Psoas muscle (tissue), 8 donors: ENCODE data around the gene PEF1. TPM values are rescaled to one million over a fixed set of nuclear protein-coding genes. Genes with fewer than 3 reads are reported as not detected.

ENCODE experiments used
- ATAC-seq, 4 donors: fragments of 200-7000 bp; cut with Tn5 transposase; one replicate each; pipeline ENCODE4 v1.9.1; 2020; ENCODE audit warnings: moderate library complexity in 3 of 4, mild to moderate bottlenecking in 2 of 4
- DNase-seq, 2 donors: peaks; one replicate each; pipeline ENCODE4 v3.0.0-alpha.2; 2020
- H3K27ac ChIP-seq: fragments of 200-600 bp; one replicate; pipeline ENCODE4 v1.8.0; 2022
- H3K27me3 ChIP-seq, 3 donors: fragments of 200-600 bp in 1 of 3; one replicate each; pipeline versions ENCODE4 v1.6.1 to v1.8.0; 2013 to 2022; ENCODE audit warnings: low read length in 2 of 3, mild to moderate bottlenecking in 2 of 3, moderate library complexity in 1 of 3; ENCODE audit not compliant: insufficient read depth in 3 of 3
- H3K36me3 ChIP-seq, 2 donors: fragments of 200-600 bp in 1 of 2; one replicate each; pipeline versions ENCODE4 v1.6.1 to v1.8.0; 2013 to 2022; ENCODE audit warnings: low read depth in 1 of 2, mild to moderate bottlenecking in 1 of 2, moderate library complexity in 1 of 2; ENCODE audit not compliant: insufficient read depth in 1 of 2
- H3K4me1 ChIP-seq: fragments of 200-600 bp; one replicate; pipeline ENCODE4 v1.8.0; 2022
- H3K4me3 ChIP-seq: fragments of 200-600 bp; one replicate; pipeline ENCODE4 v1.8.0; 2022; ENCODE audit warnings: mild to moderate bottlenecking
- H3K9me3 ChIP-seq: fragments of 200-600 bp; one replicate; pipeline ENCODE4 v1.8.0; 2022
- WGBS, 3 donors: extraction: QIAGEN DNeasy Blood & Tissue Kit; methylation state at CpG; one replicate each; pipeline versions ENCODE4 v1.1.6 to v1.1.7; 2013; 5-methylcytosine and 5-hydroxymethylcytosine counted together
- intact Hi-C, 2 donors: fragments of 100-400 bp; cut with DNase I; formaldehyde crosslinking; loops; one replicate each; pipeline versions ENCODE4 v1.11.0 to v1.14.2; 2022
- polyA plus RNA-seq, 3 donors: library from polyadenylated mRNA; stranded (reverse); fragments of 200-250 nt; gene quantifications; one replicate each; pipeline ENCODE4 v1.2.3, GENCODE V29; 2013
- total RNA-seq, 4 donors: library from RNA; stranded (reverse); fragmentation: NEBNext Ultra II Directional in 2 of 4; extraction: Animal tissue kit (Norgen Biotek cat#: 25700) in 2 of 4; gene quantifications; one replicate each; pipeline versions ENCODE4 v1.2.1 to v1.2.4, GENCODE V29; 2021 to 2023
- TF ChIP-seq, protein P1 (sequence below): fragments of 200-600 bp; IDR thresholded peaks from one replicate; pipeline ENCODE4 v1.8.0; 2022; ENCODE audit warnings: antibody characterized with exemption
- donor health status: healthy with polysubstance abuse.
- donor health status: DM: no; HTN: no; CAD: no; lungs with moderate emphysema.
- donor health status: Bipolar disorder and iron deficiency.
- donor health status: healthy.
- donor health status: DM: yes; HTN: yes; CAD: no.
- donor health status: DM: no; HTN: no; CAD: no.
- donor health status: DM: no; HTN: no; CAD: no.
- donor health status: DM: yes; HTN: yes; CAD: no.

PEF1 gene
- total and polyA plus RNA-seq, 7 donors: 22.1 to 57.4 (median 30.7) TPM

DNA sequence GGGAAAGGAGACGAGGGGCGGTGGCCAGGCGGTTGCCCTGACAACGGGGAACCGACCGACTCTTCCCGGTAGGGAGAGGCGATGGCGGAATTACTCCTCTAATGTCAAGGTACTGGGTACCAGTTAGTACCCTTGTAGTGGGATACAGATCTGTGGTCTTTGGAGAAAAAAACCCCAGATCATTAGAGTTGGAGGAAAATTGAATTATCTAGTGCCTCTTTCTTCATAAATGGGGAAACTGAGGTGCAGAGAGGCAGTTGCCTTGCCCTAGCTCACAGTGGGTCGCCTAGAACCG, 545 bp upstream of the PEF1 start:
- TF ChIP-seq, protein P1, sequence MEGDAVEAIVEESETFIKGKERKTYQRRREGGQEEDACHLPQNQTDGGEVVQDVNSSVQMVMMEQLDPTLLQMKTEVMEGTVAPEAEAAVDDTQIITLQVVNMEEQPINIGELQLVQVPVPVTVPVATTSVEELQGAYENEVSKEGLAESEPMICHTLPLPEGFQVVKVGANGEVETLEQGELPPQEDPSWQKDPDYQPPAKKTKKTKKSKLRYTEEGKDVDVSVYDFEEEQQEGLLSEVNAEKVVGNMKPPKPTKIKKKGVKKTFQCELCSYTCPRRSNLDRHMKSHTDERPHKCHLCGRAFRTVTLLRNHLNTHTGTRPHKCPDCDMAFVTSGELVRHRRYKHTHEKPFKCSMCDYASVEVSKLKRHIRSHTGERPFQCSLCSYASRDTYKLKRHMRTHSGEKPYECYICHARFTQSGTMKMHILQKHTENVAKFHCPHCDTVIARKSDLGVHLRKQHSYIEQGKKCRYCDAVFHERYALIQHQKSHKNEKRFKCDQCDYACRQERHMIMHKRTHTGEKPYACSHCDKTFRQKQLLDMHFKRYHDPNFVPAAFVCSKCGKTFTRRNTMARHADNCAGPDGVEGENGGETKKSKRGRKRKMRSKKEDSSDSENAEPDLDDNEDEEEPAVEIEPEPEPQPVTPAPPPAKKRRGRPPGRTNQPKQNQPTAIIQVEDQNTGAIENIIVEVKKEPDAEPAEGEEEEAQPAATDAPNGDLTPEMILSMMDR: no peak
- DNase-seq: no peak
- no peaks in the 10 kb centered on the region for H3K9me3 ChIP-seq
- peaks cover 46% of the 10 kb centered on the region for H3K4me1 ChIP-seq
- no peaks in the 10 kb centered on the region for H3K27me3 ChIP-seq
- H3K36me3 ChIP-seq: peaks cover 0 to 2% of the 10 kb centered on the region in 2 donors
- peak overlapping the region; percentile 100 for H3K27ac ChIP-seq
- no peak for ATAC-seq
- H3K4me3 ChIP-seq: peak overlapping the region; percentile 97
- intact Hi-C loops: no loop called here
- 0 to 1% (median 0%) methylated on average over 11 of the region's 11 CpGs for WGBS, 3 donors

DNA sequence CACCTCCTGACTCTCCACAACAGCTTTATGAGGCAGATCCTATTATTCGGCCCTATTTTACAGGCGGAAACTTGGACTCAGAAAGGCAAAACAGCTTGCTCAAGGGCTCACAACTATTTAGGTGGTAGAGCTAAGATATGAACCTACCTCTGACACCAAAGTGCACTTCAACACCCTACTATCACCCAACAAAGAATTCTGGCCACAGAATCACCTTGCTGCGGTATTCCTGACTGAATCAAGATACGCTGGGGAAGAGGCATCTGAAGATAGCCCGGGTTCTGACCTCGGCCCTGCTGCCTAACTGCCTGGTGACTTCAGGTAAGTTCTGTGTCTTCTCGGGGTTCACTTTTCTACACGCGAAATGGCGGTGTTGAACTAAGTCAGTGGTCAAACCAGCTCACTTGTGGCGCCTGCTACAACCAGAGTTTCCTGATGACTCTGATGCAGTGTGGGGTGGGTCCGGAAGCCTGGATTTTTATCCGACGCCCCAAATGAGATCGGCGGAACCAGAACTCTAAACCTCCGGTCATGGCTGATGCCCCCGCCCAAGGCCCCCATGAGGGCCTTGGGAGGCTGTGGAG, 608 bp downstream of the PEF1 start:
- TF ChIP-seq, protein P1: no peak
- H3K27ac ChIP-seq: peak overlapping the region; percentile 100
- no peaks in the 10 kb centered on the region for H3K9me3 ChIP-seq
- 4 to 6% (median 4%) methylated on average over 18 of the region's 18 CpGs for WGBS, 3 donors
- intact Hi-C loops: no loop called here
- peaks cover 0 to 6% of the 10 kb centered on the region in 2 donors for H3K36me3 ChIP-seq
- peak overlapping the region; percentile 97 for H3K4me3 ChIP-seq
- H3K27me3 ChIP-seq: no peaks in the 10 kb centered on the region
- ATAC-seq (no peak), DNase-seq (no peak)
- H3K4me1 ChIP-seq: peaks cover 57% of the 10 kb centered on the region

DNA sequence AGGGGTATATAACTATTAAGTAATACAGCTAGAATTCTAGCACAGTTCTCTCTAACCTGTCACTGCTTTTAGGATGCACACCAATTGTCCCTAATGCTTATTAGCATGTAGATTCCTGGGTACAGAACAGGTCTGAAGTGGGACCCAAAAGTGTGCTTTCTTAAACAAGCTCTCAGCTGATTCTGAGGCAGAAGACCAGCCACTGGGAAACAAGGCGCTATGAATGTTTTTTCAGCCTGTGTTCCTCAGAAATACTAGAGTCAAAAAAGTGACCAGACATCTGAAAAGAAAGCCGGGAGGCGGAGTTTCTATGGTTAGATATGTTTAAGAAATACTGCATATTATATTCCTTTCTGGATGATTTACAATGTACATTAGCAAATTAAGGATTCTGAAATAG, 1.8 kb downstream of the PEF1 start:
- WGBS, 3 donors: 86 to 94% (median 94%) methylated on average over 3 of the region's 3 CpGs
- Histone ChIP-seq H3K4me3 (peak overlapping the region; percentile 97), H3K9me3 (no peaks in the 10 kb centered on the region), H3K4me1 (peaks cover 69% of the 10 kb centered on the region), H3K36me3 (peaks cover 0 to 6% of the 10 kb centered on the region in 2 donors), H3K27me3 (no peaks in the 10 kb centered on the region), H3K27ac (peak overlapping the region; percentile 100)
- TF ChIP-seq, protein P1: no peak
- intact Hi-C loops: no loop called here
- ATAC-seq: no peak
- no peak for DNase-seq

DNA sequence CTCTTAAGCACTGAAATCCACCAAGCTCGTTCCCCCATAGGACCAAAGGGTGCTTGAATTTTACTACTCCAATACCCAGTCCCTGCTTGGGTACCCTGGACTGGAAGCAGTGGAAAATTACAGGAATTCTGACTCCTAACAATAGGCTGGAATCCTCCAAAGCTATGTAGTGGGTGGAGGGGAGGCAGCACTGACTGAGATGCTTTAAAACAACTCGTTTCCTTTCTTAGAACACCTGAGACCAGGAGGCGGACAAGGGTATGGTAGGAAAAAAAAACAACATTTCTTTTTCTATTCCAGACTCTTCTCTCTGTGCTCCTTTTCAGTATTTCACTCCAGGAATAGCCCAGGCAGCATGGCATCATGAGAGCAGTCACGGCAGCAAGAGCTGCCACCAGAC, 2.3 kb downstream of the PEF1 start:
- WGBS, 3 donors: 70 to 84% (median 71%) methylated on average over 4 of the region's 4 CpGs
- Histone ChIP-seq H3K27me3 (no peaks in the 10 kb centered on the region), H3K27ac (peak overlapping the region; percentile 100), H3K36me3 (peaks cover 0 to 6% of the 10 kb centered on the region in 2 donors), H3K4me1 (peaks cover 74% of the 10 kb centered on the region), H3K4me3 (no peak overlapping the region), H3K9me3 (no peaks in the 10 kb centered on the region)
- no peak for DNase-seq
- no peak for ATAC-seq
- intact Hi-C loops: no loop called here
- TF ChIP-seq, protein P1: no peak

DNA sequence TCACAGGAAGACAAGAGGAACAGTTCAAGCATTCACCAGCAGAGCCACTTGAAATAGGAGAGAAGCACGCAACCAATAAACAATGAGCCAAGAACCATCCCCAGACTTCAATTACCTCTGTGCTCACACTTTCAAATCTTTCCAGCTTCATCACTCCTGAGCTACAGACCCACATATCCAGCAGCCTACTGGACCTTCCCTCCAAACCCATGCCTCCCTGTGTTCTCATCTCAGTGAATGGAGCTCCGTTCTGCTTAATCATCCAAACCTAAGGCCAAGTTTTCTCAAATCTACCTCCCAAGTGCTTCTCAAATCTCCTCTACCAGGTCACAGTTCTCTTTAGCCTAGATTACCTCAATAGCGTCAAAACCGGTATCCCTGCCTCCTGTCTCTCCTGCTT, 3.7 kb downstream of the PEF1 start:
- intact Hi-C loops: no loop called here
- H3K27ac ChIP-seq: peak overlapping the region; percentile 76
- TF ChIP-seq, protein P1: no peak
- peak overlapping the region; percentile 3 for H3K4me3 ChIP-seq
- H3K4me1 ChIP-seq: peaks cover 89% of the 10 kb centered on the region
- ATAC-seq (peak in 1 of 4 donors; percentile 10), DNase-seq (no peak)
- H3K9me3 ChIP-seq: no peaks in the 10 kb centered on the region
- H3K27me3 ChIP-seq: no peaks in the 10 kb centered on the region
- 34 to 70% (median 42%) methylated on average over 4 of the region's 4 CpGs for WGBS, 3 donors
- peaks cover 0 to 6% of the 10 kb centered on the region in 2 donors for H3K36me3 ChIP-seq
